ENCODE measurements around the gene DLEC1.

DLEC1 gene

DNA sequence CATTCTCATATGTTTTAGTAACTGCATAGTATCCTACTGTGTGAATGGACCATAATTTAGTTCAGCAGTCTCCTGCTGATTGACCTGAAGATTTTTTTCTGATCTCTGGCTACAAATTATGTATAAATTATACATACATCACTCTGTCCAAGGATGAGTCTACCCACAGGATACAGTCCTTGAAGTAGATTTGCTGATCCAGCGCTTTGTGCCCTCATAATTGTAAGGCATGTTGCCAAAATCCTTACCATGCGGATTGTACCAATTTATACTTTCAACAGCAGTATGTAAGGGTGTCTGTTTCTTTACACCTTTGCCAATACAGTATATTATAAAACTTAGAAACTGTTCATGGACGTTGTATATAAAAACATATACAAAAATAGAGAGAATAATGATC lies 51.4 kb downstream of the DLEC1 start:
- ATAC-seq, result no peak
- Mint-ChIP-seq H3K4me3 (no peak overlapping the region), H3K4me1 (no peaks in the 10 kb centered on the region), H3K27me3 (peaks cover 17% of the 10 kb centered on the region), H3K27ac (no peak overlapping the region), H3K9me3 (no peaks in the 10 kb centered on the region), H3K36me3 (no peaks in the 10 kb centered on the region)

DNA sequence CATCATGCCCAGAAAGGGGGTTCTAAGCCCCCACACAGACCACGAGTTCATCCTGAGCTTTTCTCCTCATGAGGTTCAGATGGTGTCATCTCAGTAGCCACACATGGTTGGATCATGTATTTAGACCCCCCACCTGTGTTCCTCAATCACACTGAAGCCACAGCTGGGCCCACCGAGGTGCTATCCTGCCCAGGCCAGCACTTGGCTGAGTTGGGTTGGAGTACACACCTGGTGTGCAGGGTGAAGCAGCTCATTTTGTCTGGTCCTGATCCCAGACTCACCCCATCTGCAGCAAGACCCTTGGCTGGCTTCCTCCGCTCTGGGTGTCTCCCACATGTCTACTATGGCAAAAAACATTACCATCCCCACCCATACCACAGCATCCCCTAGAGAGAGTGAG lies 56.0 kb downstream of the DLEC1 start:
- H3K27me3 Mint-ChIP-seq, result peaks cover 55% of the 10 kb centered on the region
- no peak overlapping the region for H3K27ac Mint-ChIP-seq
- H3K36me3 Mint-ChIP-seq, result no peaks in the 10 kb centered on the region
- no peaks in the 10 kb centered on the region for H3K9me3 Mint-ChIP-seq
- no peak overlapping the region for H3K4me3 Mint-ChIP-seq
- ATAC-seq, result no peak
- no peaks in the 10 kb centered on the region for H3K4me1 Mint-ChIP-seq

GRCh38 chr3:38095669-38096483 lies 56.9 kb downstream of the DLEC1 start:
- Mint-ChIP-seq H3K36me3 (no peaks in the 10 kb centered on the region), H3K27ac (no peak overlapping the region), H3K4me1 (no peaks in the 10 kb centered on the region), H3K27me3 (peaks cover 58% of the 10 kb centered on the region), H3K9me3 (no peaks in the 10 kb centered on the region), H3K4me3 (no peak overlapping the region)
- no peak for ATAC-seq

GRCh38 chr3:38097446-38098375 lies 58.7 kb downstream of the DLEC1 start:
- H3K4me3 Mint-ChIP-seq, result no peak overlapping the region
- no peak overlapping the region for H3K27ac Mint-ChIP-seq
- ATAC-seq, result no peak
- no peaks in the 10 kb centered on the region for H3K36me3 Mint-ChIP-seq
- peaks cover 58% of the 10 kb centered on the region for H3K27me3 Mint-ChIP-seq
- peaks cover 10% of the 10 kb centered on the region for H3K4me1 Mint-ChIP-seq
- no peaks in the 10 kb centered on the region for H3K9me3 Mint-ChIP-seq

DNA sequence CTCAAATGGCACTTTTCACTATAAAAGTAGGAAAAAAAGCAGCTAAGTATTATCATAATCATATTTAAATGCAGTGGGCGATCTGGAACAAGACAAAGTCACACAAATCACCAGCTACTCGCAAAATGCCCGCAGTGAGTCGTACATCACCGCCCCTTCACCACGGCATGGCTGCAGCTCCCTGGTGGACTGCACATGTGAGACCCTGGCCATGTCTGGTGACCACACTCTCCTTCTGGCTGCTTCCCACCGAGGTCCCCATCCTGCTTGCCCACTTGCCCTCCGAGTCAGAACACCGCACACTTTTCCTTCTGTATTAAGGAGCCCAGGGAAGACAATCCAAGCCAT lies 59.3 kb downstream of the DLEC1 start:
- ATAC-seq, result no peak
- Mint-ChIP-seq H3K4me3 (no peak overlapping the region), H3K4me1 (peaks cover 15% of the 10 kb centered on the region), H3K27me3 (peaks cover 58% of the 10 kb centered on the region), H3K27ac (no peak overlapping the region), H3K9me3 (no peaks in the 10 kb centered on the region), H3K36me3 (no peaks in the 10 kb centered on the region)

DNA sequence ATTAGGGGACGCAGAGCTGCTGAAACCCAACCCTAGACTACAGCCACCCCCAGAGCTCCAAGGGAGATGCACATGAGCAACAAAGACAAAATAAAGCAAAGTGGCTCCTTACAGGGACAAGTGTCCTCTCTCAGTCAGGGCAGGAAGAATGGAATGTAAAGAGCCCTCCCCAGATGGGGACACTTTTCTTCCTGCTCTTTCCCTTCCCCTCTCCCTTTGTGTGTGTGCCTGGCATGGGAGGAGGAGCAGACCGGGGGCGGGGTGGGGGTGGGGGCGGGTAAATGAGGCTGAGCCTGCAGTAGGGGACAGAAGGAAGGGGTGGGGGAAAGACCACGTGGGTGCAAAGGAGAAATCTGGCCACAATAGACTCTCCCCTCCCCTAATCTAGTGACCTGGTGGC lies 60.5 kb downstream of the DLEC1 start:
- Mint-ChIP-seq H3K36me3 (no peaks in the 10 kb centered on the region), H3K27ac (no peak overlapping the region), H3K4me1 (peaks cover 16% of the 10 kb centered on the region), H3K27me3 (peaks cover 51% of the 10 kb centered on the region), H3K9me3 (no peaks in the 10 kb centered on the region), H3K4me3 (no peak overlapping the region)
- no peak for ATAC-seq

DNA sequence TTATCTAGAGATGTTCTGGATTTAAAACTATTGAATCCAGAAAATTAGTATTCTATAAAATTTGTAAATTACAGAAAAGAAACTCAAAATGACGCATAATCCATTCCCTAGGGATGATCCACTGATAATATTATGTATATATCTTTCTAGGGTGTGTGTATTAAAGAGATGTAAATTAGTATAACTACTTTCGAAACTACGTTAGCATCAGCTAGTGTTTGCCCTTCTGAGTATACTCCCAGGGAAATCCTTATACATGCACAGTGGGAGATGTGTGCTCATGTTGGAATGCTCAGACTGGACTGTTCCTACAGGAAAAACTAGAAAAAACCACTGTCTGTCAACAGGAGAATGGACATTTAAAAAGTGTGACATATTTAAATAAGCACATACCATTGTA lies 61.5 kb downstream of the DLEC1 start:
- H3K4me1 Mint-ChIP-seq, result peaks cover 16% of the 10 kb centered on the region
- peaks cover 48% of the 10 kb centered on the region for H3K27me3 Mint-ChIP-seq
- H3K4me3 Mint-ChIP-seq, result no peak overlapping the region
- peaks cover 4% of the 10 kb centered on the region for H3K9me3 Mint-ChIP-seq
- no peak for ATAC-seq
- no peak overlapping the region for H3K27ac Mint-ChIP-seq
- H3K36me3 Mint-ChIP-seq, result peaks cover 9% of the 10 kb centered on the region

GRCh38 chr3:38101811-38102443 lies 62.9 kb downstream of the DLEC1 start:
- H3K9me3 Mint-ChIP-seq, result peaks cover 7% of the 10 kb centered on the region
- H3K36me3 Mint-ChIP-seq, result peaks cover 13% of the 10 kb centered on the region
- H3K4me3 Mint-ChIP-seq, result no peak overlapping the region
- H3K4me1 Mint-ChIP-seq, result peaks cover 16% of the 10 kb centered on the region
- no peak overlapping the region for H3K27ac Mint-ChIP-seq
- H3K27me3 Mint-ChIP-seq, result peaks cover 54% of the 10 kb centered on the region
- ATAC-seq, result no peak

- Mint-ChIP-seq H3K9me3 (peaks cover 7% of the 10 kb centered on the region), H3K36me3 (peaks cover 13% of the 10 kb centered on the region), H3K4me1 (peaks cover 16% of the 10 kb centered on the region), H3K4me3 (no peak overlapping the region), H3K27me3 (peaks cover 54% of the 10 kb centered on the region), H3K27ac (no peak overlapping the region)
- ATAC-seq, result no peak
Observed at GRCh38 chr3:38102444-38102814, 63.4 kb downstream of the DLEC1 start.

GRCh38 chr3:38105525-38105924 lies 66.5 kb downstream of the DLEC1 start:
- H3K4me3 Mint-ChIP-seq, result no peak overlapping the region
- H3K4me1 Mint-ChIP-seq, result peaks cover 16% of the 10 kb centered on the region
- no peak for ATAC-seq
- peaks cover 7% of the 10 kb centered on the region for H3K9me3 Mint-ChIP-seq
- H3K27ac Mint-ChIP-seq, result no peak overlapping the region
- H3K36me3 Mint-ChIP-seq, result peaks cover 13% of the 10 kb centered on the region
- peaks cover 40% of the 10 kb centered on the region for H3K27me3 Mint-ChIP-seq

DNA sequence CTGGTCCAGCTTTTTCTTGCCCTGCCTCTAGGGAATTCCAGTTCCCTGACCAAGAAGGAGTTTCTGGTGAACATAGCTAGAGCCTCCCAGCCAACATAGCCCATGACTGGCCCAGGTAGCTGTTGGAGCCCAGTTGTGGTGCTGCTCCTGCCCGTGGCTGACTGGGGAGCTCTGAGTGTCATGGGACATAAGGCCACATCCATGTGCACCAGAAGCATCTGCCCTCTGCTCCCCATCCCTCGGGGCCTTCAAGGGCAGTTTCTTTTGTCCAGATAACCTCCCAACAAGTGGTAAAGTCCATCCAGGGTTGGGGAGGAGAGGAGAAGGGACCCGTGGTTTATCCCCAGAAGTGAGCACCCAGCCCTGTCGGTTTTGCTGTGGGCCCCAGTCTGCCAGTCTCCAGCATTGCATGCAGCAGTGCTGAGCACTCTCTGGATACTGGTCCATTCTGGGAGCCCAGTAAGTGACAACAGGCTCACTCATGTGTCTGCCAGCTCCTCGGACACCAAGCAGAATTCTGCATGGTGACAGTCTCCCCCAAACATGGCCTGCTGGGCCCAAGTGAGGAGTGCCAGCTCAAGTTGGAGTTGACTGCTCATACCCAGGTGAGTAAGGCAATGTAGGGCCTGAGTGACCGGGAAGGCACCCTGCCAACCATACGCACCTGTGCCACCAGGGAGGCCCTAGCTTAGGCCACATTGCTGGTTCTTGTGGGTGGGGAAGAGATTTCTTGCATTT lies 69.1 kb downstream of the DLEC1 start:
- peaks cover 3% of the 10 kb centered on the region for H3K4me1 Mint-ChIP-seq
- ATAC-seq, result no peak
- H3K27ac Mint-ChIP-seq, result no peak overlapping the region
- H3K27me3 Mint-ChIP-seq, result peaks cover 40% of the 10 kb centered on the region
- H3K4me3 Mint-ChIP-seq, result no peak overlapping the region
- H3K9me3 Mint-ChIP-seq, result peaks cover 7% of the 10 kb centered on the region
- peaks cover 13% of the 10 kb centered on the region for H3K36me3 Mint-ChIP-seq

- H3K4me1 Mint-ChIP-seq, result no peaks in the 10 kb centered on the region
- H3K36me3 Mint-ChIP-seq, result peaks cover 13% of the 10 kb centered on the region
- H3K27ac Mint-ChIP-seq, result no peak overlapping the region
- ATAC-seq, result no peak
- H3K9me3 Mint-ChIP-seq, result peaks cover 7% of the 10 kb centered on the region
- no peak overlapping the region for H3K4me3 Mint-ChIP-seq
- H3K27me3 Mint-ChIP-seq, result peaks cover 40% of the 10 kb centered on the region
Observed at GRCh38 chr3:38108649-38109579, 69.9 kb downstream of the DLEC1 start.

DNA sequence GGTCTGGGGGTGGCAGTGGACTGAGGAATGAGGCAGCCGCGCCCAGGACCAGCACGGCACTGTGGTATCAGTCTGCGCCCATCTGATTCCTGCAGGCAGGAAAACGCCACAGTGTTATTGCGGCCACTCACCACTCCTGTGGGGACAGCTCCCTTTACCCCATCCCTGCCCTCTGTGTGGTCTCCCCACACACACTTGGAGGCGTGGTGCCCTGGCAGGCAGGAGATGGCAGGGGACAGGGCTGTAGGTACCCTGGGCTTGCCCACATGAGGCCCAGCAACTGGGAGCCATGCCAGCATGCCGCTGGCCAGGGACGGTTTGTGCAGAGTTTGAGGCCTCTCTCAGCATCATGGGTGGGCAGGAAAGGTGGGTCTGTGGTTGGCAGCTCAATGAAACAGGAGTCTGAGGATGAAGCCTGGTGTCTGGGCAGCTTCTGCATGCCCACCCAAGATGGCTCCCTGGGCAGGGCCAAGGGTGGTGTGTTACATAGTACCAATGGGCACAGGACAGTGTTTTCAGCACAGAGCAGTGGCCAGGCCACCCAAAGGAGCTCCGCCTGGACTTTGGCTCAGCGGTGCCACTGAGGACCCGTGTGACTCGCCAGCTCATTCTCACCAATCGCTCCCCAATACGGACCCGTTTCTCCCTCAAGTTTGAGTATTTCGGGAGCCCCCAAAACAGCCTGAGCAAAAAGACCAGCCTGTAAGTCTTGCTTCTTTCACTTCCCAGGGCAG lies 70.7 kb downstream of the DLEC1 start:
- ATAC-seq, result no peak
- Mint-ChIP-seq H3K36me3 (peaks cover 12% of the 10 kb centered on the region), H3K9me3 (peaks cover 7% of the 10 kb centered on the region), H3K27ac (no peak overlapping the region), H3K4me1 (peaks cover 3% of the 10 kb centered on the region), H3K27me3 (peaks cover 40% of the 10 kb centered on the region), H3K4me3 (no peak overlapping the region)

Measured in stimulated activated memory B cell treated with anti-CD40 and anti-IgM and Interleukin-4, amounts not matched to agents 10 μg/mL and 1 μg/mL and 100 μg/mL, for 72 hours (primary cell).